Chondrocyte (in vitro differentiated cells): ENCODE measurements around the gene ADAM12. TPM values are rescaled to one million over a fixed set of nuclear protein-coding genes. Genes with fewer than 3 reads are reported as not detected.

Experiments
- DNase-seq: peaks from one replicate; pipeline ENCODE4 v3.0.0; 2021; ENCODE audit warnings: mixed read lengths, low spot score
- H3K27ac Mint-ChIP-seq: one replicate; pipeline ENCODE4 v1.8.0; 2021; ENCODE audit warnings: mild to moderate bottlenecking, moderate library complexity, mixed read lengths; ENCODE audit not compliant: unreplicated experiment
- H3K27me3 Mint-ChIP-seq: 2 replicates; pipeline ENCODE4 v1.8.0; 2021; ENCODE audit warnings: low read depth, mixed read lengths
- H3K36me3 Mint-ChIP-seq: 2 replicates; pipeline ENCODE4 v1.8.0; 2021; ENCODE audit warnings: low read depth, mixed read lengths
- H3K4me1 Mint-ChIP-seq: 2 replicates; pipeline ENCODE4 v1.8.0; 2021; ENCODE audit warnings: low read depth, mild to moderate bottlenecking, mixed read lengths
- H3K4me3 Mint-ChIP-seq: one replicate; pipeline ENCODE4 v1.8.0; 2021; ENCODE audit warnings: mild to moderate bottlenecking, moderate library complexity, mixed read lengths; ENCODE audit not compliant: unreplicated experiment
- H3K9me3 Mint-ChIP-seq: 2 replicates; pipeline ENCODE4 v1.8.0; 2021; ENCODE audit warnings: low read depth, mixed read lengths
- total RNA-seq: library from RNA; stranded (reverse); gene quantifications from 3 replicates; pipeline ENCODE4 v1.2.1, GENCODE V29; 2021
- TF ChIP-seq, protein P1 (sequence below): fragments of 200-600 bp; sonication (generic); IDR thresholded peaks from 2 replicates; pipeline ENCODE4 v1.5.0; 2021; ENCODE audit warnings: antibody characterized with exemption, mild to moderate bottlenecking, moderate library complexity

Gene ADAM12
- total RNA-seq, 1 donor from 2014 or later = 175 TPM

DNA sequence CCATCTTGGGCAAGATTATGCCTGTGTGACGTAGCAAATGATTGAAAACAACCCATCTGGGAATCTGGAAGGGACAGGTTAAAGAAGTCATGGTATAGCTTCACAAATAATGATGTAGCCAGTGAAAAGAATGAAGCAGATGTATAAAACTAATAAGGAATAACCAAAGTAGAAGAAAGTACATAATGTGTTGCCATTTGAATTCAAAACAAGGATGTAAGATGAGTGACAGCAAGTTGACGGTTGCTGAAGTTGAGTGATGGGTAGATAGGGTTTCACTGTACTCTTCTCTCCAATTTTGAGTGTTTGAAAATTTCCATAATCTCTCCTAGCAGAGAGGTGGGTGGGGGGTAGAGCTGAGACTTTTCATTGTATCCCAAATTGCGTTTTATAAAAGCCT, 358.3 kb downstream of the ADAM12 start:
- H3K9me3 Mint-ChIP-seq = peaks cover 44% of the 10 kb centered on the region
- TF ChIP-seq, protein P1, sequence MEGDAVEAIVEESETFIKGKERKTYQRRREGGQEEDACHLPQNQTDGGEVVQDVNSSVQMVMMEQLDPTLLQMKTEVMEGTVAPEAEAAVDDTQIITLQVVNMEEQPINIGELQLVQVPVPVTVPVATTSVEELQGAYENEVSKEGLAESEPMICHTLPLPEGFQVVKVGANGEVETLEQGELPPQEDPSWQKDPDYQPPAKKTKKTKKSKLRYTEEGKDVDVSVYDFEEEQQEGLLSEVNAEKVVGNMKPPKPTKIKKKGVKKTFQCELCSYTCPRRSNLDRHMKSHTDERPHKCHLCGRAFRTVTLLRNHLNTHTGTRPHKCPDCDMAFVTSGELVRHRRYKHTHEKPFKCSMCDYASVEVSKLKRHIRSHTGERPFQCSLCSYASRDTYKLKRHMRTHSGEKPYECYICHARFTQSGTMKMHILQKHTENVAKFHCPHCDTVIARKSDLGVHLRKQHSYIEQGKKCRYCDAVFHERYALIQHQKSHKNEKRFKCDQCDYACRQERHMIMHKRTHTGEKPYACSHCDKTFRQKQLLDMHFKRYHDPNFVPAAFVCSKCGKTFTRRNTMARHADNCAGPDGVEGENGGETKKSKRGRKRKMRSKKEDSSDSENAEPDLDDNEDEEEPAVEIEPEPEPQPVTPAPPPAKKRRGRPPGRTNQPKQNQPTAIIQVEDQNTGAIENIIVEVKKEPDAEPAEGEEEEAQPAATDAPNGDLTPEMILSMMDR = no peak
- no peak overlapping the region for H3K4me3 Mint-ChIP-seq
- no peak overlapping the region for H3K27ac Mint-ChIP-seq
- H3K27me3 Mint-ChIP-seq = no peaks in the 10 kb centered on the region
- H3K36me3 Mint-ChIP-seq = peaks cover 56% of the 10 kb centered on the region
- H3K4me1 Mint-ChIP-seq = no peaks in the 10 kb centered on the region
- no peak for DNase-seq

DNA sequence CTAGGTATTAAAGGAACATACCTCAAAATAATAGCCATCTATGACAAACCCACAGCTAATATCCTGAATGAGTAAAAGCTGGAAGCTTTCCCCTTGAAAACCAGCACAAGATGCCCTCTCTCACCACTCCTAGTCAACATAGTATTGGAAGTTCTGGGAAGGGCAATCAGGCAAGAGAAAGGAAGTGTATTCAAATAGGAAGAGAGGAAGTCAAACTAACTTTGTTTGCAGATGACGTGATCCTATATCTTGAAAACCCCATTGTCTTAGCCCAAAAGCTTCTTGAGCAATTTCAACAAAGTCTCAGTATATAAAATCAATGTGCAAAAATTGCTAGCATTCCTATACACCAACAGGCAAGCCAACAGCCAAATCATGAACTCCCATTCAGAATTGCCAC, 360.6 kb downstream of the ADAM12 start:
- H3K4me3 Mint-ChIP-seq = no peak overlapping the region
- peaks cover 33% of the 10 kb centered on the region for H3K9me3 Mint-ChIP-seq
- no peak for DNase-seq
- no peak overlapping the region for H3K27ac Mint-ChIP-seq
- H3K4me1 Mint-ChIP-seq = no peaks in the 10 kb centered on the region
- TF ChIP-seq, protein P1 = no peak
- peaks cover 47% of the 10 kb centered on the region for H3K36me3 Mint-ChIP-seq
- H3K27me3 Mint-ChIP-seq = no peaks in the 10 kb centered on the region

DNA sequence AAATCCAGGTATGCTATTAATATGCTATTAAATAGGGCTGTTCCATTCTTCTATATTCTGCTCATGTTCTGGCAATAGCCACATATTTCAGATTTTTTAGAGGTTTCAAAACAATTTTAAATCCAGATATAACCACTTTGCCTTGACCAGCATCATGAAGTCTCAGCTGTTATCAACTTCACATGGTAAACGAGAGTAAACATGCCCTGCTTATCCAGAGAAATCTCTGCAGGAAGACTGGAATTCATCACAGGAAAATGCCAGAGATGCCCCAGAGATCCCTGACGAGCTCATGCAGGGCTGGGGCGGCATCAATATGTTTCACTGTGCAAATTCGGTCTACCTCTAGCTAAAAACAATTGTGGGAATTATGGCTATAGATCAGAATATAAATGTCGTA, 365.4 kb downstream of the ADAM12 start:
- H3K27ac Mint-ChIP-seq = no peak overlapping the region
- TF ChIP-seq, protein P1 = no peak
- no peaks in the 10 kb centered on the region for H3K4me1 Mint-ChIP-seq
- H3K36me3 Mint-ChIP-seq = peaks cover 39% of the 10 kb centered on the region
- H3K27me3 Mint-ChIP-seq = no peaks in the 10 kb centered on the region
- DNase-seq = no peak
- H3K4me3 Mint-ChIP-seq = no peak overlapping the region
- H3K9me3 Mint-ChIP-seq = peaks cover 19% of the 10 kb centered on the region

DNA sequence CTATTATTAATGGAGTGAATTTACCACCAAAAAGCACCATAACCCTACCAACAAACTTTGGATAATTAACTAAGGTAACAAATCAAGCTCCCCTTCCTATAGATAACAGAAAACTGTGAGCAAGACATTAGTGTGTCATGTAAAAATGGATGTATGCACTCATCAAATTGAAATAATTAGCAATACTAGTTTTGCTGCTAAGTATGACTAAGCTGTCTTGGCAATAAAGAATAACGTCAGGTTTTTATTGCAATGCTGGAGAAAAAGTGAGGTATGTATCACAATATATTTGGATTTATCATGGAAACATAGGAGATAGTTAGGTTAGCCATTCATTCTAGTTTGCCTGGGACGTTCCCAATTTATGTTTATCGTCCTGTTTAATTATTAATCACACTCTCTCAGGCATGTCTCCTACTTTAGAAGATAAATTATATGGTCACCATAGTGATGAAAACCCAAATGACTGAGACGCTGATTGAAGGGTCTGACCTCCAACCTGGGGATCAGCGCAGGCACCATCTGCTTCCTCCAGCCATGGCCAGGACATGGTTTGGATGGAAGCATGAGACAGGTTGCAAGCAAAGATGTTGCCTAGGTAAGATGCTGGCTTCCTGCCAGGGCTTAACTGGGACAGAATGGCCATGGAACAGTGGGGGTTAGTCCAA, 366.3 kb downstream of the ADAM12 start:
- Mint-ChIP-seq H3K4me1 (no peaks in the 10 kb centered on the region), H3K27ac (no peak overlapping the region), H3K4me3 (no peak overlapping the region)

DNA sequence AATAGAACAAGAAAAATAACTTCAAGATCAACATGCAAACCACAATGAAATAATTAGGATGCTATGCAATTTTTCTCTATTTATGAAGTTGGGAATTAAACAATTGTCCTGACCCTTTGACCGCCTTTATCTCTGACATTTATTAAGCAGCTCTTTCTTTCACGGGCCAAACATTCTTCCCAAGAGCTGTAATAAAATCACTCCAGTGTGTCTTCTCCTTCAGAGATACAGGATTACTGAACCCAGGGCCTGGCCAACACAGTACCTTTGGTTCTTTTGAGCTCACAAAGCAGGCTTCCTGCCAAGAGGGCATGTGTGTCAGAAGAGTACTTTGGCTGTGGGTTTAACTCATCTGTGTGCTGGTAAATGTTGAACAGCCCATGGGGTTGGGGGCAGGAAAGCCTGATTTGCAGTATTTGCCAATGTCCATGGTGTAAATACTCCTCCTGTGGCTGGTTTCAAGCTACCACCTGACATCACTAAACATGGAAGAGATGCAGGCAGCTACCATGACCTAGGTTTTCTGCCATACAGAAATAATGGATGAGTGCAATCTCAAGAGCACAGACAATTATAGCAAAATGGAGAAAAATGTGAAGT, 370.2 kb downstream of the ADAM12 start:
- TF ChIP-seq, protein P1 = no peak
- H3K4me3 Mint-ChIP-seq = no peak overlapping the region
- peaks cover 26% of the 10 kb centered on the region for H3K36me3 Mint-ChIP-seq
- no peak overlapping the region for H3K27ac Mint-ChIP-seq
- H3K4me1 Mint-ChIP-seq = peaks cover 19% of the 10 kb centered on the region
- DNase-seq = no peak
- peaks cover 3% of the 10 kb centered on the region for H3K9me3 Mint-ChIP-seq
- no peaks in the 10 kb centered on the region for H3K27me3 Mint-ChIP-seq

More for the DNA sequence above, 366.3 kb downstream of the ADAM12 start:
- DNase-seq = no peak
- H3K9me3 Mint-ChIP-seq = peaks cover 13% of the 10 kb centered on the region
- peaks cover 37% of the 10 kb centered on the region for H3K36me3 Mint-ChIP-seq
- TF ChIP-seq, protein P1 = no peak
- H3K27me3 Mint-ChIP-seq = no peaks in the 10 kb centered on the region
